BLaER1 (cell line): Measurements from ENCODE around the gene NKD2.
A peak's percentile ranks its signal among the peaks of the same experiment; 100 is the strongest.

ENCODE experiments used
- H3K27ac ChIP-seq: shearing (Covaris generic); formaldehyde crosslinking; 2 replicates; pipeline ENCODE4 v1.8.1; 2022
- H3K27me3 ChIP-seq: shearing (Covaris generic); formaldehyde crosslinking; 2 replicates; pipeline ENCODE4 v1.8.1; 2022
- H3K36me3 ChIP-seq: shearing (Covaris generic); formaldehyde crosslinking; 2 replicates; pipeline ENCODE4 v1.8.1; 2022
- H3K4me1 ChIP-seq: shearing (Covaris generic); formaldehyde crosslinking; 2 replicates; pipeline ENCODE4 v1.8.1; 2022
- H3K4me2 ChIP-seq: shearing (Covaris generic); formaldehyde crosslinking; 2 replicates; pipeline ENCODE4 v1.8.1; 2022
- H3K4me3 ChIP-seq: shearing (Covaris generic); formaldehyde crosslinking; 2 replicates; pipeline ENCODE4 v1.8.1; 2022
- H3K9ac ChIP-seq: shearing (Covaris generic); formaldehyde crosslinking; 2 replicates; pipeline ENCODE4 v1.8.1; 2022
- H3K9me3 ChIP-seq: shearing (Covaris generic); formaldehyde crosslinking; 2 replicates; pipeline ENCODE4 v1.8.1; 2022
- H4K20me1 ChIP-seq: shearing (Covaris generic); formaldehyde crosslinking; 2 replicates; pipeline ENCODE4 v1.8.1; 2022
- Cebpa-rat ChIP-seq: shearing (Covaris generic); IDR thresholded peaks from 2 replicates; pipeline ENCODE4 v1.8.1; 2022

Gene NKD2

GRCh38 chr5:1053391-1054017, 44.9 kb downstream of the NKD2 start:
- Histone ChIP-seq H3K36me3 (peaks cover 53% of the 10 kb centered on the region; the same call in 1 of the 2 replicates), H3K4me3 (no peak overlapping the region), H3K9me3 (no peaks in the 10 kb centered on the region), H3K9ac (peak overlapping the region; percentile 34; the same call in 1 of the 2 replicates), H3K4me1 (peaks cover 83% of the 10 kb centered on the region), H3K4me2 (peak overlapping the region; percentile 89), H3K27ac (peak overlapping the region; percentile 59), H3K27me3 (no peaks in the 10 kb centered on the region), H4K20me1 (peaks cover 88% of the 10 kb centered on the region)
- no peak for TF ChIP-seq Cebpa-rat

GRCh38 chr5:1054018-1054798, 45.6 kb downstream of the NKD2 start:
- H3K9me3 ChIP-seq = no peaks in the 10 kb centered on the region
- H3K36me3 ChIP-seq = peaks cover 60% of the 10 kb centered on the region; the same call in 1 of the 2 replicates
- H3K4me2 ChIP-seq = peak overlapping the region; percentile 89
- peak overlapping the region; percentile 34 for H3K9ac ChIP-seq
- H3K4me1 ChIP-seq = peaks cover 77% of the 10 kb centered on the region
- H4K20me1 ChIP-seq = peaks cover 95% of the 10 kb centered on the region
- no peaks in the 10 kb centered on the region for H3K27me3 ChIP-seq
- peak overlapping the region; percentile 59 for H3K27ac ChIP-seq
- TF ChIP-seq Cebpa-rat = no peak
- H3K4me3 ChIP-seq = no peak overlapping the region

- H3K9ac ChIP-seq = no peak overlapping the region
- H3K4me2 ChIP-seq = peak overlapping the region; percentile 89
- no peaks in the 10 kb centered on the region for H3K27me3 ChIP-seq
- H4K20me1 ChIP-seq = peaks cover 94% of the 10 kb centered on the region
- H3K4me3 ChIP-seq = no peak overlapping the region
- TF ChIP-seq Cebpa-rat = no peak
- H3K9me3 ChIP-seq = no peaks in the 10 kb centered on the region
- H3K4me1 ChIP-seq = peaks cover 68% of the 10 kb centered on the region
- H3K36me3 ChIP-seq = peaks cover 67% of the 10 kb centered on the region; the same call in 1 of the 2 replicates
- no peak overlapping the region for H3K27ac ChIP-seq
Measured at GRCh38 chr5:1054799-1055775, 46.5 kb downstream of the NKD2 start.

GRCh38 chr5:1055896-1056610, 47.5 kb downstream of the NKD2 start:
- TF ChIP-seq Cebpa-rat = no peak
- Histone ChIP-seq H3K27me3 (no peaks in the 10 kb centered on the region), H4K20me1 (peaks cover 90% of the 10 kb centered on the region), H3K9ac (no peak overlapping the region), H3K36me3 (peaks cover 74% of the 10 kb centered on the region; the same call in 1 of the 2 replicates), H3K9me3 (no peaks in the 10 kb centered on the region), H3K4me1 (peaks cover 58% of the 10 kb centered on the region), H3K4me2 (peak overlapping the region; percentile 89), H3K27ac (no peak overlapping the region), H3K4me3 (no peak overlapping the region)

GRCh38 chr5:1056611-1057484, 48.2 kb downstream of the NKD2 start:
- H3K27me3 ChIP-seq = no peaks in the 10 kb centered on the region
- H3K27ac ChIP-seq = no peak overlapping the region
- H3K9me3 ChIP-seq = no peaks in the 10 kb centered on the region
- H3K4me1 ChIP-seq = peaks cover 51% of the 10 kb centered on the region
- peaks cover 76% of the 10 kb centered on the region; the same call in 1 of the 2 replicates for H3K36me3 ChIP-seq
- H4K20me1 ChIP-seq = peaks cover 84% of the 10 kb centered on the region
- no peak for TF ChIP-seq Cebpa-rat
- H3K9ac ChIP-seq = no peak overlapping the region
- H3K4me3 ChIP-seq = no peak overlapping the region
- peak overlapping the region; percentile 89 for H3K4me2 ChIP-seq

- Histone ChIP-seq H3K27ac (no peak overlapping the region), H3K4me1 (peaks cover 43% of the 10 kb centered on the region), H3K27me3 (no peaks in the 10 kb centered on the region), H3K36me3 (peaks cover 73% of the 10 kb centered on the region; the same call in 1 of the 2 replicates), H3K4me2 (no peak overlapping the region), H3K4me3 (no peak overlapping the region), H4K20me1 (peaks cover 79% of the 10 kb centered on the region), H3K9me3 (no peaks in the 10 kb centered on the region), H3K9ac (no peak overlapping the region)
- TF ChIP-seq Cebpa-rat = no peak
Measured at GRCh38 chr5:1057485-1058082, 49.0 kb downstream of the NKD2 start.

- peaks cover 36% of the 10 kb centered on the region for H3K4me1 ChIP-seq
Measured at GRCh38 chr5:1058083-1058945, 49.7 kb downstream of the NKD2 start.

More at GRCh38 chr5:1058083-1058945, 49.7 kb downstream of the NKD2 start:
- no peaks in the 10 kb centered on the region for H3K27me3 ChIP-seq
- peaks cover 78% of the 10 kb centered on the region; the same call in 1 of the 2 replicates for H3K36me3 ChIP-seq
- no peak overlapping the region for H3K9ac ChIP-seq
- H3K4me3 ChIP-seq = no peak overlapping the region
- no peaks in the 10 kb centered on the region for H3K9me3 ChIP-seq
- no peak overlapping the region for H3K27ac ChIP-seq
- TF ChIP-seq Cebpa-rat = no peak
- no peak overlapping the region for H3K4me2 ChIP-seq
- peaks cover 78% of the 10 kb centered on the region for H4K20me1 ChIP-seq
